GM20000 (cell line): ENCODE results near the gene ANO10.

ENCODE experiments used
- DNase-seq: peaks from one replicate; pipeline ENCODE4 v3.0.0; 2012; ENCODE audit warnings: low spot score
- TF ChIP-seq, protein P1 (sequence below): IDR thresholded peaks from 2 replicates; pipeline ENCODE4 v1.5.1; 2012; ENCODE audit warnings: mild to moderate bottlenecking, control low read depth; ENCODE audit errors: extremely low read depth, missing control alignments

ANO10 gene

DNA sequence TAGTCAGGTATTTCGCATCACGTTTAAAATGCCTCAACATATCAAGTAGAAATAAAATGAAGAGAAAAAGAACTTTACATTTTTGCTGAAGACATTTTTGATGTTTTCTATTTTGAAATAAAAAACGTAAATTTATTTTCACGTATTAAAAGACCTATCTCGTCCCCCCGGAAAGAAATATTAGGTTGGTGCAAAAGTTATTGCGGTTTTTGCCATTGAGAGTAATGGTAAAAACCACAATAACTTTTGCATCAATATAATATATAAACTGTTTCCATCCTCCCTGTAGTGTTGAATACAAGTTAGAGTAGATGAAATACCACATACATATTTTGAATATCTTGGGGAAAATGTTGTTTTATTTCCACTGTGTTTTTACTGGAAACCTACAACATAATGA, 11.2 kb upstream of the ANO10 start:
- DNase-seq: no peak
- TF ChIP-seq, protein P1, sequence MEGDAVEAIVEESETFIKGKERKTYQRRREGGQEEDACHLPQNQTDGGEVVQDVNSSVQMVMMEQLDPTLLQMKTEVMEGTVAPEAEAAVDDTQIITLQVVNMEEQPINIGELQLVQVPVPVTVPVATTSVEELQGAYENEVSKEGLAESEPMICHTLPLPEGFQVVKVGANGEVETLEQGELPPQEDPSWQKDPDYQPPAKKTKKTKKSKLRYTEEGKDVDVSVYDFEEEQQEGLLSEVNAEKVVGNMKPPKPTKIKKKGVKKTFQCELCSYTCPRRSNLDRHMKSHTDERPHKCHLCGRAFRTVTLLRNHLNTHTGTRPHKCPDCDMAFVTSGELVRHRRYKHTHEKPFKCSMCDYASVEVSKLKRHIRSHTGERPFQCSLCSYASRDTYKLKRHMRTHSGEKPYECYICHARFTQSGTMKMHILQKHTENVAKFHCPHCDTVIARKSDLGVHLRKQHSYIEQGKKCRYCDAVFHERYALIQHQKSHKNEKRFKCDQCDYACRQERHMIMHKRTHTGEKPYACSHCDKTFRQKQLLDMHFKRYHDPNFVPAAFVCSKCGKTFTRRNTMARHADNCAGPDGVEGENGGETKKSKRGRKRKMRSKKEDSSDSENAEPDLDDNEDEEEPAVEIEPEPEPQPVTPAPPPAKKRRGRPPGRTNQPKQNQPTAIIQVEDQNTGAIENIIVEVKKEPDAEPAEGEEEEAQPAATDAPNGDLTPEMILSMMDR: no peak

DNA sequence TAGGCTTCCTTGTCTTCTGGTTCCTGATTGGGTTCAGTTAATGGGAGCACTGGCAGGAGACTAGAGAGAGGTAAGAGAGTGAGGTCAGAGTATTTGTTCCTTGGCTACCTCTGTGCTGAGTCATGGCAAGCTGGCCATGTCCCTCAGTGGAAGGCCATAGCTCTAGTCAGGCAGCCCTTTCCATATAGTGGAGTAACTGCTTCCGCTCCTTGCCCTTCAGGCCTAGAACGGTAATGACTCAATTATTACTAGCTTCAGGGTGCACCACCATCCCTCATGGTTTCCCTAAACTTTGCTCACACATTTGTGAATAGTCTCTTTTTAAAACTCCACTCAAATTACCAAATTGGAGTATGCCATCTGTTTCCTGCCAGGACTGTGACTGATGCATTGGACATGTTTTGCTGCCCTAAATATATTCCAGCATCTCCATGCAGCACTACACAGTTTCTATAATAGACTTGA, 10.5 kb upstream of the ANO10 start:
- no peak for DNase-seq
- TF ChIP-seq, protein P1: no peak

DNA sequence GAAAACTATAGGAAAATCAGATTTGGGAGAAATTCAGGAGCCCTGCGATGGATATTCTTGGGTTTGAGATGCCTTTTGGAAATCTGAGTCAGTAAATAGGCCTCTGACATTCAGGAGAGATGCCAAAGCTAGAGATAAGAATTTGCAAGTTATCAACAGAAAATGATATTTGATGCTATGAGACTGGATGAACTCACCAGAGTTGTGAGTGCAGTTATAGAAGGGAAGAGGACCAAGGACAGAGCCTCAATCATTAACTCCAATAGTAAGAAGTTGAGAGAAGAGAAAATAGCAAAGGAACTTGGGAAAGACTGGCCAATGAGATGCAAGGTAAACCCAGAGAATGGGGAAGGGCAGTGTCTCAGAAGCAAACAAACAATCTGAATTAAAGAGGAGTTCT, 7.9 kb upstream of the ANO10 start:
- TF ChIP-seq, protein P1: no peak
- no peak for DNase-seq

DNA sequence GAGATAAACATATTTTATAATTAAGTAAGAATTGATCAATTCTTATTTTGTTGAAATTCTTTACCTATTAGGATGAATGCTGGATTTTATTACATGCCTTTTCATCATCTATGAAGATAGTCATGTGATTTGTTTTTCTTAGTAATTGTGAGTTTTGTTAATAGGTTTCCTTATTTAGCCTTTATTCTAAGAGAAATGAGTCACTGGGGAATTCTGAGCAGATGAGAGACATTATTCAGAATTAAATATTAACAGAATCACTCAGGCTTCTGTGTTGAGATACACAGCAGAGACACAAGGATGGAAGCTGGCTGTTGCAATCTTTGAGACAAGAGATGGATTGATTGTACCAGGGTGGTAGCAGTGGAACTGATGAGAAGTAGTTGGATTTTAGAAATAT, 7.4 kb upstream of the ANO10 start:
- DNase-seq: no peak
- TF ChIP-seq, protein P1: no peak

DNA sequence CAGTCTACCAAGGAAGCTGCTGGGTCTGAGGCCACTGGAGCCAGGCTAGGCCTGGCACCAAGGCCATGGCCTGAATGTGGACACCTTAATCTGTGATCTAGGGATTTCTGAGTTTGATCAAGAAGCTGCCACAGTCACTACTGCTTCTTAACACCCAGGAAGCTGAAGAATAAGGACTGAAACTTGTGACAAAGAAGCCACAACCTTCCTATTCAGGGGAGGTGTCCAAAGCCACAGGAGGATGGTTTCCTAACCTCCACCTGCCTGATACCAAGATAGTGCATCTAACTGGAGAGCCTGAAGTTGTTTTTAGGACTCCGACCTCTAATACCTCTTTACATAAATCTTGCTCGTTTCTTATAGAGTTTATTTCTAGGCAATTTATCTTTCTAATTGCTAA, 5.5 kb upstream of the ANO10 start:
- TF ChIP-seq, protein P1: no peak
- no peak for DNase-seq

DNA sequence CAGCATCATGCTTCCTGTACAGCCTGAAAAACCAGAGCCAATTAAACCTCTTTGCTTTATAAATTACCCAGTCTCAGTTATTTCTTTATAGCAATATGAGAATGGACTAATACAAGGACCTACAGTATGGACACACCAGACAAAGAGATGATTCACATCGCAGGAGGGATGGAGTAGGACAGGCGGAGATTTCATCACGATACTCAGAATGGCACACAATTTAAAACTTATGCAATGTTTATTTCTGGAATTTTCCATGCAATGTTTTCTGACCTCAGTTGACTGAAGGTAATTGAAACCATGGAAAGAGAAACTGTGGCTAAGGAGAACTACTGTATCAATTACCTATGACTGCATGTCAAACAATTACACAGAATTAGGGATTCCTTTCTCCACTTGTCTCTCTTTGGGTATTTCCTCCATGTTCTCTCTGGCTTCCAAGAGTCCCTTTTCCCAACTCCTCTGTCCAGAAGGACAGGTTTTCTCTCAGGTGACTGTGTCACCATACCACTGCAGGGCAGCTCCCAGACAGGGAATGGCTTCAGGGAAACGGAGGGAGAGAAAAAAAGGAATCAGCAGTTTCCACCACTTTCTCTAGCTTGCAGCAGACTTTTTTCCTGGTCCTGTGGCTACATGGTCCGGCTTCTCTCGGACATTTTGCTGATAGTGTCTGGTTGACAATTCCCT, 3.0 kb upstream of the ANO10 start:
- TF ChIP-seq, protein P1: no peak
- DNase-seq: no peak

DNA sequence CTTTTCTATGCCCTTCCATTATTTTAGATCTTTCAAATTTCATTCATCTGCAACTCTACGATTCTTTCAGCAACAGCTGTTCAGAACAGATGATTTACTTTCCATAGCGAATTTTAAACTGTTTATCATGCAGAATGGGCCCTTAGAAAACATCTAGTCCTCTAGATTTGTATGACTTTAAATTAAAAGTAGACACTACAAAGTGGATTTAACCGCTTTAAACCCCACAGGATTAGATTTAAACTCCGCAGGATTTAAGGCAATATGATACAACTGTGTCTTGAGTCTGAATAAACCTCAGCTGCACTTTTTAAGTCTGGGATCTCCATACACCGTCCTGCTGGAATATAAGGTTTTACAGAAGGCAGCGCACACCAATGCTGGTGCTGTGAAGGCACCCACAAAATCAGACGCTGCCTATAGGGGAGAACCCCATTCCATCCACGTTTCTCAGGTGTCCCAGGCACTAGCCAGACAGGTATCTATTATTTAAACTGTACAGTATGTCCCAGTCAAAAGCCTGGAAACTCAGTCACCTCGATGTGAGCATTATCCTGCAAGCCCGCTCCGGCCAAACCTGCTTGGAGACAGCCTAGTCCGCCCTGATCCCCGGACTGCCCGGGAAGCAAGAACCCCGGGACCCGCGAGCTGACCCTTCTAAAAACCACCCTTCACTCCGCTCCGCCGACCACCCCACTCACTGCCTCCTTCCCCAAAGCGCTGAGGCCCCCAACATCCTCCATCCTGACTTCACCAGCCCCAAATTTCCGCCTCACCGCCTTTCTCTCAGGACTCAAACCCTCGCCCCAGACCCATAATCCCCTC, 768 bp downstream of the ANO10 start:
- no peak for DNase-seq
- TF ChIP-seq, protein P1: no peak
